GM12878 (cell line): ENCODE measurements around the gene ABHD8.

Experiments
- ATF2 ChIP-seq: IDR thresholded peaks from 2 replicates; pipeline ENCODE4 v1.6.1; 2012; ENCODE audit warnings: low read length, inconsistent platforms
- CHD2 ChIP-seq: IDR thresholded peaks from 2 replicates; pipeline ENCODE4 v1.6.1; 2011; ENCODE audit warnings: low read depth, low read length, improper control_type of control experiment, borderline replicate concordance
- CTCF ChIP-seq, 3 experiments: IDR thresholded peaks in 2 of 3; conservative IDR thresholded peaks in 1 of 3; 2 replicates each; pipeline ENCODE4 v1.5.1; 2011; ENCODE audit warnings: low read depth in 3 of 3, low read length in 3 of 3, mild to moderate bottlenecking in 3 of 3, control low read depth in 2 of 3, moderate library complexity in 2 of 3, inconsistent platforms in 1 of 3, mixed read lengths in 1 of 3; ENCODE audit not compliant: control insufficient read depth in 2 of 3, insufficient read depth in 1 of 3; ENCODE audit errors: extremely low read depth in 1 of 3
- EZH2 ChIP-seq: IDR thresholded peaks from 2 replicates; pipeline ENCODE4 v1.6.1; 2012; ENCODE audit warnings: low read depth, mild to moderate bottlenecking, control low read depth, inconsistent platforms, low read length, borderline replicate concordance; ENCODE audit not compliant: control insufficient read depth
- JUND ChIP-seq: IDR thresholded peaks from 2 replicates; pipeline ENCODE4 v1.6.1; 2012; ENCODE audit warnings: low read depth, mild to moderate bottlenecking, low read length, improper control_type of control experiment, moderate library complexity
- MXI1 ChIP-seq: fragments of 150-350 bp; IDR thresholded peaks from 2 replicates; pipeline ENCODE4 v1.6.1; 2011; ENCODE audit warnings: low read depth, mild to moderate bottlenecking, inconsistent platforms, low read length, improper control_type of control experiment
- POLR2A ChIP-seq: IDR thresholded peaks from 2 replicates; pipeline ENCODE4 v1.6.1; 2011; ENCODE audit warnings: low read depth, mild to moderate bottlenecking, low read length
- TCF12 ChIP-seq: IDR thresholded peaks from 2 replicates; pipeline ENCODE4 v1.6.1; 2011; ENCODE audit warnings: low read depth, mild to moderate bottlenecking, low read length

- TF ChIP-seq MXI1: no peak
- no peak for TF ChIP-seq CTCF (IDR thresholded peaks at IDR 0.05 in 2 of 3, conservative IDR thresholded peaks at IDR 0.05 in 1 of 3; ENCODE audit: control insufficient read depth in 2 of 3, extremely low read depth in 1 of 3, insufficient read depth in 1 of 3, low read depth in 3 of 3, low read length in 3 of 3)
- no peak for TF ChIP-seq TCF12
- TF ChIP-seq CHD2: no peak
- TF ChIP-seq POLR2A: no peak
- no peak for TF ChIP-seq EZH2
- no peak for TF ChIP-seq JUND
- no peak for TF ChIP-seq ATF2
Measured at GRCh38 chr19:17311455-17312188, 8.4 kb upstream of the ABHD8 start.
